C1 segment of cervical spinal cord (tissue), 14 donors: ENCODE data around the gene BCL11A.

Experiments
- DNase-seq, 14 donors: peaks; one replicate each; lab custom pipeline; 2025; lab: John Stamatoyannopoulos, UW

Gene BCL11A

DNA sequence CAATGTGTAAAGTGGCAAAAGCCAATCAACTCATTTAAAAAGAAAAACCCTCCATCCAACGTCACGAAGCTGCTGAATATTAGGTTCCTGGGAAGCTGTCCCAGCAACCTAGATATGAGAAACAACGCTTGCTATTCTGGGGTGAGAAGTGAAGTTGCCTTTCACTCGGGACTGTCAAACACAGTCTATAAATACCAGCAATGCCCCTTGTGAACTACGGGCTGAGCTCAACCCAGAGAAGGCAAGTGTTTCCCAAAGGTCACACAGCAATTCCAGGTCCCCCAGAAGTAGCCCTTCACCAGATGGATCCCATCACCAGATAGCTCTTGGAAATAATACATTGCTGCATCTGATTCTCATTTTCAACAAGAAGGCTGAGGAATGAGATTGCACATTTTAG lies 67.9 kb downstream of the BCL11A start:
- no peak for DNase-seq

DNA sequence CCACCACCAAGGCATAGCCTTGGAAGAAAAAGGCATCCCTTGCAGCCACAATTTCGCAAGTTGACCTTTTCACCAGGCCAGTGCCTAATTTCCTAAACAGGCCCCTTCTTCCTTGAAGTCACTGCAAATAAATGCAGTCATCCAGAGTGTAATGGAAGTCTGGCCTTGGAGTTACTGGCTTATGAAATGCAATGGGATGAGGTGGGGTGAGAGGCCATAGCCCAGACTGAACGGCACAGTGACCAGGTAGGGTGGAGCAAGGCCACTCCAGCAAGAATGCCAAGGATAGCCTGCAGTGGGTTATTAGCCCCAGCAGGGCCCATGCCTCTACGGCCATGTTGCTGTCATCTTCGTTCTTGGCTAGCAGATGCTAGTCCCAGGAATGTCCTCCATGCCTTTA lies 68.4 kb downstream of the BCL11A start:
- no peak for DNase-seq

DNA sequence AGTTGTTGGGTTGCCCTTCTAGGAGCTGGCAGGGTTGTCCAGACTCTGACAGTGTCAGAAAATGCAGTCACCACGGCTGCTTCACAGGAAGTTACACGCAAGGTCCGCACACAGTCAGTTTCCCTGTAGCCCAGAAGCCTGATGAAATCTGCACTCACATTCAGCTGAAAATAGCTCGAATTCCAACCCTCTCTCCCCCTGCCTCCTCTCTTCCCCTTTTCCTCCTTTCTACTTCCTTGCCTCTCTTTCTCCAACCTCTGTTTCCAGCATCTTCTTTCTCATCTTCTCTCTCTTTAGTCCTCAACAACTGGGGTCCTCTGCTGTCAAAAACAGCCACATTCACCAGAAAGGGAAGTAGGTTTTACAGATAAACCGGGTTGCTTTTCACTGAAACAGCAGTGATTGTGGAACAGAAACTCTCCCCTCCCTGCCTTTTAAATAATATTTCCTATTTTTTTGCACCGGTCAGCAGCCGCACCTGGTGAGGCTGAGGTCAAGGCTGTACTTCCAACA lies 69.3 kb downstream of the BCL11A start:
- DNase-seq = no peak

DNA sequence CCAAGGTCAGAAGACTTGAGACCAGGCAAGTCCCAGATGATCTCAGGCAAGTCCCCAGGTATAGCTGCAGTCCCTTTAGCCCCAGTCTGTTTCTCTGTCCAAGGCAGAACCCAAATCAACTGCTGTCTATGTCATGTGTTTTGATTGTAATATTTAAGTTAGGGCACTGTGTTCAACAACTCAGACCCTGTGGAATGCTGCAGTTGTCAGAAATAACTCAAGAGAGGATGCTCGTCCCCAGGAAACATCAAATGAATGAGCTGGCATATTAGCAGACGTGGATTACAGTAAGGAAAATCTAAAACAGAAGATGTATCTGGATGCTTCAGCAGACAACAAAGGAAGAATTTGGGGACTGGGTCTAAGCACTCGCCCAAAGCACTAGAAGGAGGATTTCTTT lies 70.1 kb downstream of the BCL11A start:
- DNase-seq = no peak

DNA sequence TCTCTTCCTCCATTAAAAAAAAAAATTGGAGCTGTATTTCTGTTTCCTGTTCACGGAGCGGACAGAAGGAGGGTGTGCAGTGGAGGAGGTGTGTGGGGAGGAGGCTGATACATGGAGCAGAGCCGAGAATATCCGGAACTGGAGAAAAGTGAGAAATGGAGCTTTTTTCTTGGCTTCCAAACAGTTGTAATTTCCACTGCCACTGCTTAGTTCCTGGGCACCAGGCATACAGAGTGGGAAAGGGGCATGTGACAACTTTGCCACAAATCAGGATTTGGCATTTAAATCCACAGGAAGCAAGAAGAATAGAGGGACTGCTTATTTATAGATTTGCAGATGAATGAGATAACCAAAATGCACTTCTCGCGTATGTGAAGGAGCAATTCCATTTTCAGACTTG lies 71.2 kb downstream of the BCL11A start:
- DNase-seq = no peak

DNA sequence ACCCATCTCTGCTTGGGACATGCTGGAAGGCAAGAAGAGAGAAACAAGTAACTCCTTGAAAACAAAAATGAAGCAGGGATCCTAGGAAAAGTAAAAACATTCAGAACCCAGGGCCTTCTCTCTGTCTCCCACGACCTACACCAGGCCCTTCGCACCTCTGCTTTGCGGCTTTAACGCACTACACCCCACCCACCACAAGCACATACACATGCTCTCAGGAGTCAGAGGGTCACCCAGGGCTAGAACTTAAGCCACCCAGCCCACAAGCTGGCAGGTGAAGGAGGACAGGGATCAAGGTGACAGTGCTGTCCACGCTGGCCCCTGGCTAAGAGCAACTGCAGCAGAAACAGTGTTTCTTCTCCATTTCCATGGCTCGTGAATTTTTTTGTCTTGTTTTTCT lies 72.2 kb downstream of the BCL11A start:
- DNase-seq = no peak

DNA sequence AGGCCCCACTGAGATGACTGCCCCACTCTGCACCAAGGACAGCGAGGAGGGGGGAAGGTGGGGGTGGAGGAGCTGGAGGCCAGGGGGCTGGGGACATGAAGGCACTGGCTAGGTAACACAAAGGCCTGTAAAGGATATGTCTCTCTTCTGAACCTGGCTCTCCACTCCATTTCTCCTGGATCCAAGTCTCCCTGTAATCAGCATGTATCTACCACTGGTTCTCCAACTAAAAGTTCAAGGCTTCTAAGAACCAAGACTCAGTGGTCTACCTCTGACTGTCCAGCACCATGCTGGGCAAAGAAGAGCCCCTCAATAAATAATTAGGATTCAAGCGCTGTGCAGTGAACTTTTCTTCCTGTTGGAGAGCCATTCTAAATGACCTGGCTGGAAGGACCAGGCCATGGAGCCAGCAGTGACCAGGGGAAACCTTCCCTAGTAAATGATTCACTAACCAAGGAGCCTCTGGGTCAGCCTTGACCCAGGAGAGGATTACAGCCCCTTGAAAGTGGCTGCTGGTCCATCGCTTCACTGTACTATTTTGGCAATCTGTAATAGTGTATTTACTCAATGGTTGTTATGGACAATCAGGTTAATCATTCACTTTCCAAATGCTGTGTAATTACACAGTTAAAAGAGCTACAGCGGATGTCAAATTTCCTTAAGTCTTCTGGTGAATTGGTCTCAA lies 73.2 kb downstream of the BCL11A start:
- no peak for DNase-seq

DNA sequence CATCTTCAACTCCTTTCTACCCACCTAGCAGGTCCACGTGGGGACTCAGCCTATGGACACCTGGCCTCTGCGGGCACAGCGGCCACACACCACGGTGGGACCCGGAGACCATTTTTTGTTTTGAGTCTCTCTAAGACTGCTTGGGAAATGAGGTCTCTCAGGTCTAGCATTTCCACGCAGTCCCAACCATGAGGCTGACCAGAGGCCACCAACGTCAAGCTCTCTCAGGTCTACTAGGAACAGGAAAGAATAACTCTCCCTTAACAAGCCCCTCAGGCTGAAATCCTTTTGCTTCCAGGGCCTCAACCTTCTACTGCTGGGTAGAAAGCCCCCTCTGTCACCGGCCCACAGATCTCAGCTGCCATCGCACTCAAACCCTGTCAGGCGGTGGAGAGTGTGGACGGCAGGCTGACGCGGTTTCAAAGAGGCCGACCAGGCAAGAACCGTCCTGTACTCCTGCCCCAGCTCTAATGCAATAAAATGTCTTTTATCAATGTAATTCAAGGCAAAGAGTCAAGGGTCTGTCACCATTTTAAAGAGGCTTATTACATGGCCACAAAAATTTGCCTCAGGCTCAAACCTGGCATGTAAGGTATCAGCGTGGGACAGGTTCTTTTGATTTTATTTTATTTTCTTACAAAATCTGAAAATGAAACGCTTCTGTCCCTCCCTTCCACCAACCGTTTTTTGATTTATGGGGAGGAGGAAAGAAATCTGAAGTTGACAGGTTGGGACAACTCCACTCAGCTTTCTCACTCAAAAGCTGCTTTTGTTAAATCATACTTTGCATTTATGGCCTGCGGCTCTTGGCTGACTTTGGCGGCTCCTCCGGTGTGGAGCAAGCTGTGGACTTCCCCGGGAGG lies 74.0 kb downstream of the BCL11A start:
- no peak for DNase-seq

DNA sequence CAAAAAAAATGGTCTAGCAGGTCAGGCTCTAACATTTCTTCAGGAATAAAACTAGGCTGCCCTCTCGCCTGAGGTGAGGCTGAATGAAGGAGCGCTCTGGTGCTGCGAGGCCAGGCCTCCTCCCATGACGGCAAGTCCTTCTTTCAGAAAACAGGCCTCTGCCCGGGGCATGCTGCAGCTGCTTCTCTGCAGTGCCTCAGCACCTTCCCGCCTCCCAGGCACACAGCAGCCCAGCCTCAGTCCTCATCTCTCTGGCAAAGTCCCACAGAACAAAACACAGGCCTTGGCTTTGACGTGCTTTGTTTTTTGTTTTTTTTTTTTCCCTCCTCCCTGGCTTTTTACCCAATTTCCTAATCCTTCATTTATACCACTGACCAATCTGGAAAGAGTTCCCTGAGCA lies 74.8 kb downstream of the BCL11A start:
- no peak for DNase-seq

DNA sequence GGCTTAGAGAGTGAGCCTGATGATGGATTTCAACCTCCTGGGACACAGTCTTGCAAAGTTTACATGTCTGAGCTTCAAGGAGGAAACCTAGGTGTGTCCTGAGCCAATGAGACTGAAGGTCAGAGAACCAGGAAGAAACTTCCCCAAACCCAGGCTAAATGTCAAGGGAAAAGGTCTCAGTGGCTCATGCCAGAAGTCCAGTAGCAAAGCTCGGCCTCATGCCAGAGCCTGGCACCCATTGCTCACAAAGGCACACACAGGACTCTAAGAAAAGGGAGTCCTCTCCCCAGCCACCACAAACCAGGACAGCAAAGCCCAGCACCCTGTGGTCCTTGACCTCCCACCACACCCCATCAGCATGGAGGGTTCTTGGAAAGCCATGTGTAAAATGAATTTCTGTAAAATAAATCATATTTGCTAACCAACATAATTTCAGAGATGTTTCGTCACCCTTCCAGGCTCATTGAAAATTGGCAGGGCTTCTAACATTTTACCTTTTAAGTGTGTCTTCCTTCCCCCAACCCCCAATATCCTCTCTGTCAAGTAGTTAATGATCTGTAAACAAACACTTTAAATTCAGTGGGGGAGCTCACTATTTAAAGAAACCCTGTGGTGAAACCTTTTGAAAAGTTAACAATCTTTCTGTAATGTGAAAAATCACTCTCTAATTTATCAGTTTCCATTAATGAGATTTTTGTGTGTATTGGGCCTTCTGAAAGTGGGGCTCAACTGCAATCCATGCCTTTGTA lies 77.1 kb downstream of the BCL11A start:
- no peak for DNase-seq

DNA sequence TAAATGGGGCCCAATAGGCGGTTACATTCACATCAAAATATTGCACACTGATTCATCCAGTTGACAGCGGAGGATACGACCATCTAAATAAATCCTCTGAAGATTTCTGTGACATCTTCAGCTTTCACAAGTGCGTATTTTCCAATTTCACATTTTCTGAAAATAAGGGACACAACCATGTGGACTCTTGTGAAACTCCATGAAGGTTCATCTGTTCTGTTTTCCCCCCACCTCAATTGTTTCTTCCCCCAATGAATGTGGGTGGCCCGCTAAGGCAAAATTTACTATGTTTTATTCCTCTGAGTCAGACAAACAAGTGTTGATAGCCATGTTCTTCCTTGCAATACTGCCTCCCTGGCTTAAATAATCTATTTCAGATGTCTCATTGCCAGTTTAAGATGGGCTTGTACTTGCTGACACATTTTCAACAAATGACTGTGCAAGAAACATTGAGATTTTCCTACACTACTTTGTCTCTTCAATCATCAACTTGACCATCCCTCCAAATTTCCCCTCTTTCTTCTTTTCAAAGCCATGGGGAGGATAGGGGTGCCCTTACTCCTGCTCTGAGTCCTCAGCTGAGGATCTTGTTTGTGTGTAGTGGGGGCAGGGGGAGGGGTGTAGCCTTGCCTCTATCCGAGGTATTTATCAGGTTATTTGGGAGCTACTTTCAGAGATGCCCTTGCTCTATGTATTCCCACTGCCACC lies 78.2 kb downstream of the BCL11A start:
- DNase-seq = no peak

DNA sequence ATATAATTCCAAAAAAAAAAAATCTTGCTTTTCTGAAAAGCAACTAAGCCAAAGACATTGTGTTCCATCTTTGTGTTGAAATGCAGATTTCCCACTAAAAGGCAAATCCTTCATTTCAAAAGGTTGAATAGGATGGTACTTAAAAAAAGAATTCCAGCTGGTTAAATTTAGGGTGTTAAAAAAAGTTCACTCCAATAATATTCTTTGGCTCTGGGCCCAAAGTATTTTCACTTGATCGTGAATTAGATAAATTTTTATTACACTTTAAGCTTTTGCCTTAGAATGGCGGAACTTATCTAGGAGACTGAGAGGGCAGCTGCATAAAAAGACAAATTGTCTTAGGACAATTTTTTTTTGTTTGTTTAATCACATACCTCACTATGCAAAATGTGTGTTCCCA lies 79.2 kb downstream of the BCL11A start:
- DNase-seq = no peak

DNA sequence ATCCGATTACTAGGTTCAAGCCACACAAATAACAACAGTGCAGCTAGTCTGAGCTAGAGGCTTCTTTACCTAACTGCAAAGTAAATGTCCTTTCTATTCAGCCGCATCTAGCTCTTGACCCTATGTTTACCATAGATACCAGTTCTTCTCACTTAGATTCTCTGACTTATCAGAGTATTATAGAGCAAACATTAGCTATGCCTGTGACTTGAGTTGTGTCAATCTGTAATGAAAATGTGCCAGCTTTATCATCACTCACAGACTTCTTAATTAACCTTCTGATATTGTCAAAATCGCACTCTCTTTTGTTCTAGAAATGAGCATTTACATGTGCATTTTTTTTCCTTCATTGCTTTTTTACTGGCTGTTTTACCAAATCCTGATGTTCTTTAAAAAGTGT lies 79.9 kb downstream of the BCL11A start:
- DNase-seq = no peak

DNA sequence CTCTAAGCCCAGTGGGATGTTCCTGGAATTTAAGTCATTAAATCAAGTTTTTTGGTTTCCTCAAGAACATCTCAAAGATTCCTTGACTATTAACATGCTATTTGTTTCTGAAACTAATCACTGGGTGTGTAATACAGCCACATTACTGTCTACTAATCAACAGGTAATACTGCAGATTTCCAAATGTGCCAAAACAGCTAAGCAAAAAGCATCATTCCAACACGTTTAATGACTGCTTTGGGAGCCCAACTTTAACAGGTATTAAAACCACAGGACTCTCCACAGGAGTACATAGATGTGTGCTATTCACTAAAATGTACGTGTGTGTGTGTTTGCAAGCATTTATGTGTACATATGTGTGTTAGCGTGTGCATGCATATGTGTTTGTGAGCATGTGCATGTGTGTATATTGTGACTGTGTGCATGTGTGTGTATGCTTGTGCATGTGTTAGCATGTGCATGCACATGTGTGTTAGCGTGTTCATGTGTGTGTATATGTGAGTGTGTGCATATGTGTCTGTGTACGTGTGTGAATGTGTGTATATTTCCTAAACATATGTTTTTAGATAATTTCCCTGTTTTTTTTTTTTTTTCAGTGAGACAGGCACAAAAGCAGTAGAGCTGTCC lies 80.7 kb downstream of the BCL11A start:
- no peak for DNase-seq

DNA sequence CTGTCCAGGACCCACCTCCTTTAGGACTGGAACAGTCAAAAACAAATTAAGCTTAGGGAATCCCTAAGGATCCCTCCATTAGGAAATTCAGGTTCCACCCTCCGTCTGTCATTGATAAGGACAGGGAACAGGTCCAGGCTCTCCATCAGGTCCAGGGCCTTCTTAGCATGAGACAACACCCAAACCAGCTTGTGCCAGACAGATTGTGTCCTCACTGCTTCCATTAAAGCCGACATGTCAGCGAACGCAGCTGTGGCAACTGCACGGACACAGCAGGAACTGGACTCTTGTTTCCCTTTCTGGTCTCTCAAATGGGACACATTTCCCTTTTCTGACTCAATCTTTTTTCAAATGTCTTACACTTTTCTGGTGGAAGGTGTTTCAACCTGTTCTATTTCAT lies 81.4 kb downstream of the BCL11A start:
- no peak for DNase-seq

DNA sequence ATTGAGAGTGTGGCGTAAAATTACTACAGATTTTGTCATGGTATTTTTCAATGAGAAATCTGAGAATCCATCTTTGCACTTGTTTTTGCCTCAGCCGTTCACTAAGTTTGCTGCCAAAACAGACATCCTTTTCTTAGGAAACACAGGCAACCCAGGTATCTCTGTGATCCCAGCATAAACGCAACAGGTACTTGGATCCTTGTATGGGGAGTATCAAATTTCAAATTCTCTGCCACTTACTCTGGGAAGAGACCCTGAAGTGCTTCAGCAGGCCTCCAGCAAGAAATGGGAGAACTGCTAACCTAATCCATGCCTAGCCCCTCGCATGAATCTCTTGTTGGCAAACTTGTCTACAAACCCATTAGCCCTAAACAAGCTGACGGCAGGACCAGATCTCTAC lies 83.1 kb downstream of the BCL11A start:
- DNase-seq = no peak

DNA sequence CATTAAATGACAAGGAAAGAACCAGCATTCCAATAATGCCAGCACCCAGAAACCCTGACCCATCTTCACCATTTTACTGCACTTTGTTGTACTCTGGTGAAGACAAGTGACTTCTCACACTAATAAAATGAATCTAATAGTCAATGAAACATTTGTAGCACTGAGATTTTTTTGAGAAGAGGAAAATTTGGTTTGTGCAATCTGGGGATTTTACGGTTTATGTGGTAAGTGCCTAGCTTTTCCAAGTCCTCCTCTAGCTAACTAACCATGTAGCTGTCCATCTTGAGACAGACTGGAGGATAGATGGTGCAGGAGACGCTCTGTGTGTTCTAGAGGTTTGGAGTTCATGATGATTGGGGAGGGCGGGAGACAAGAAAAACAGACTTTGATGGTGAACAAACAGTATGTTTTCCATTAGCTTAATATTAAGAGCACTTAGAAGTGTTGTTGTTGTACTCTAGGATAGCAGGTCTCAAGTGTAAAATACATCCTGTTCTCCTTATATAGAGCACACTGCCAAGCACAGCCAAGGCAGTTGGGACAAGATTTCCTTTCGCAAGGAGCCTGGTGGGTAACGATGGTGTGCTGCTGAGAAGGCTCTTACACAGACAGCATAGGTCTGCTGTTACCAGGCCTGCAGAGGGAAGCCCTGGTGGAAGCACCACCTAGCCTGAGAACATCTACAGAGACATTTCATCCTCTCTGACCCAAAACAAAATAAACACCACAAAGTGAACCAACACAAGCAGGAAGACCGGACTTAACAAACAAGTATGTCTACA lies 83.7 kb downstream of the BCL11A start:
- DNase-seq = no peak

DNA sequence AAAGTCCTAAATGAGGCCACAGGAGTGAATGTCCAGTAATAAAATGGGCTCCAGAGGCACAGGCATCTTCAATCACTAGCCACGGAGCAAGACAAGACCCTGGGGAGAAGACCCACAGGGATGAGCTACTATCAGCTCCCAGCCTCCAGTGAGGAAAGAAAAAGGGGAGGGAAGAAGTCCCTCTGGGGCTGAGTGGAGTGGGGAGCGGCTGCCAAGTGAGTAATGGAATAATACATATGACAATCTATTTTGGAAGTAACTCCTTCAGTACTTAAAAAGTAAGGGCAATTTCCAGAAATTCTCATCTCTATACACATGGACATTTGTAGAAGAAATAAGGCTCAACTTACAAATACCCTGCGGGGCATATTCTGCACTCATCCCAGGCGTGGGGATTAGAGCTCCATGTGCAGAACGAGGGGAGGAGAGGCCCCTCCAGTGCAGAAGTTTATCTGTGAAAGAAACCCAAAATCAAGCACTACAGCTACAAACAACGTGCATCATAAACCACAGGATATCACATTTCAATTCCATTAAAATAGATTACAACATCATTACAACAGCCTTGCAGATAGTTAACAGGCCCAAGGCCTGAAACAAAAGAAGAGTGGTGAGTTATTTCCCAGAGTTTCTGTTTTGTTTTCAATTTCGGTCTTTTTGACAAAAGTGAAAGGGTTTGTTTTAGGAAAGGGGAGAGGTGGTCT lies 84.9 kb downstream of the BCL11A start:
- DNase-seq = no peak

DNA sequence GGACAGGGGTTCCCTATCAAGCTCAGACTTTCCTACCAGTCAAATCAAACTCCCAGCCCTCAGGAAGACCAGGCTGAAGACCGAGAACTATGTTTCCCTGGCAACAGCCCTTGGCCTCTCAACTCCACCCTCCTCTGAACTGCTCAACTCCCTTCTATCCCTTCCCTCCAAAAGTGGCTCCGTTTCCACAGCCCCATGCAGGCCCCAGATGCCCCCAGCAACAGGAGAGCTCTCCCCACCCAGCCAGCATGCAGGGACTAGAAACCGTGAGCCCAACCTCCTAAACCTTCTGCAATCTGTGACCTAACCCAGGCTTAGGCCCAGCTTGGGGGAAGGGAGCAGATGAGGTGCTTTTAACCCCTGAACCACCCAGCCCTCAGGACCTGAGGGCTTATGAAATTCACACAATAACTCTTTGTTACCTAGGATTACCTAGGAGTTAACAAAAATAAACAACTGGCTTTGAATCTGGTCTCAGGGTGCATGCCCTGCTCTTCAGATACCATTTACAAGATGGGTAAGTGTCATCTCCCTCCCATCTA lies 87.2 kb downstream of the BCL11A start:
- no peak for DNase-seq

DNA sequence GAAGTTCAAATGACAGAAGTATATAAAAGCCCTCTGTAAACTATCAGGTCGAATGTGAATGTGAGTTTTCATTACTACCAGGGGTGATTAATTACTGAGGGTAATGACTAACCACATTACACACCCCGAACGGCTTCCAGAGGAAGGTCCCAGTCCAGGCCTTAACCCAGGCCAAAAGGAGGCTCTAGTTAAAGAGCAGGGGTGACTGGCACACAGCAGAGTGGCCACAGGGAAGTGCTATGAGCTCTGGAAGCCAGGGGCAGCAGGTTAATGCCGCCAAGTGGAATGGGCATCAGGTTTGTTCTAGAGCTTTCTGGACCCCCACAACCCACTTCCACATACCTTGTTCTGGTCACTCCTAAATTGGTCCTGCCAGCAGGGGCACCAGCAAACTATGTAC lies 87.7 kb downstream of the BCL11A start:
- no peak for DNase-seq
